Ectodermal cell (in vitro differentiated cells): ENCODE results near the gene IGSF8.
A peak's percentile ranks its signal among the peaks of the same experiment; 100 is the strongest.
"Not testable (repeated sequence)": the region's sequence is repeated elsewhere in the genome, so short reads cannot be mapped to it uniquely, and the experiment has no call there.

Source experiments
- H3K27ac ChIP-seq: 2 replicates; pipeline ENCODE4 v1.7.0; 2013; ENCODE audit warnings: mild to moderate bottlenecking, low read depth, low read length; ENCODE audit not compliant: insufficient read depth, poor library complexity, severe bottlenecking
- H3K27me3 ChIP-seq: 2 replicates; pipeline ENCODE4 v1.7.0; 2013; ENCODE audit warnings: mild to moderate bottlenecking, low read length; ENCODE audit not compliant: insufficient read depth, control insufficient read depth, poor library complexity, severe bottlenecking
- H3K36me3 ChIP-seq: one replicate; pipeline ENCODE4 v1.7.0; 2013; ENCODE audit warnings: low read length; ENCODE audit not compliant: control insufficient read depth, insufficient read depth
- H3K4me1 ChIP-seq: one replicate; pipeline ENCODE4 v1.7.0; 2013; ENCODE audit warnings: low read length; ENCODE audit not compliant: control insufficient read depth, insufficient read depth
- H3K4me3 ChIP-seq: 2 replicates; pipeline ENCODE4 v1.7.0; 2013; ENCODE audit warnings: low read depth, low read length, control low read depth; ENCODE audit not compliant: insufficient read depth
- H3K9me3 ChIP-seq: 2 replicates; pipeline ENCODE4 v1.7.0; 2013; ENCODE audit warnings: mild to moderate bottlenecking, low read length, moderate library complexity; ENCODE audit not compliant: control insufficient read depth
- WGBS, 2 experiments: methylation state at CpG; one replicate each; pipeline ENCODE4 v1.1.7; 2013; ENCODE audit warnings: missing lambda C conversion rate in 2 of 2; 5-methylcytosine and 5-hydroxymethylcytosine counted together

IGSF8 gene

DNA sequence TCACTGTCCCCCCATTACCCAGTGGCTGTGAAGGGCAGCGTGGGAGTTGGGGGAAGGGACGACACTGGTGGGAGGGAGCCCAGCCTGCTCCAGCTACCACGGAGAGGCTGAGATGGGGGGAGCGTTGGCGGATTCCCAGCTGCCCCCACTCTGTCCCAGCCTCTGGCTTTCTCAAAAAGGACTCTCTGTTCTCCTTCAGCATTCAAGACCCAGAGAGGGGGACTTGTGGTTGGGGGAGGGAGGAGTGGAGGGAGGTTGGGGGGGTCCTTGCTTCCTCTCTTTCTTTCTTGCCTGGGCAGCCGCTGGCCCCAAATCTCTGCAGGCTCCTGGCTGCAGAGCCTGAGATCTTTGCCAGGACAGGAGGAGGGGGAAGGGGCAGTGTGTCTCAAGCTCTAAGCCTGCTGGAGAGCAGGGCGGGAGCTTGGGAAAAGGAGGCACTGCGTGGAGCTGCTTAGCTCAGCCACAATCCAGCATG lies 19.3 kb upstream of the IGSF8 start:
- 16 to 22% methylated on average over 7 to 8 of the region's 8 CpGs for WGBS, 2 experiments
- Histone ChIP-seq H3K9me3 (no peaks in the 10 kb centered on the region), H3K4me1 (peaks cover 49% of the 10 kb centered on the region), H3K27me3 (no peaks in the 10 kb centered on the region), H3K36me3 (peaks cover 19% of the 10 kb centered on the region), H3K27ac (peak overlapping the region; percentile 36), H3K4me3 (peak overlapping the region; percentile 57)

DNA sequence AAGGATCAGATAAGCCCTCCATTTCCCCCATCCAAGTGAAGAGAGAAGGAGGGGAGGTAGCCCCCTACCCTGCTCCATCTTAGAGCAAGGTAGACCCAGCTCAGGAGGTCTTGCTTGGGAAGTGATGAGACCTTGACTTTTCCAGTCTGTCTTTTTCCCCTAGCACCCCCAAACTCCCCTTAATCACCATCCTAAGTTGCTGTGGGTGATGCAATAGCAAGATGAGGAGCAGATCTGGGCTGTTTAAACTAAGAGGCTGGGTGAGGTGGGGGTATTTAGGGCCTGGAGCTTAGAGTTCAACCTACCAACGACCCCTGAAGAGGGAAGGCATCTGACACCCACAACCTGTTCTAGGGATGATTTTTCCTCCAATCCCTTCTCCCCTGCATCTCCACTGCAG lies 18.9 kb upstream of the IGSF8 start:
- H3K4me3 ChIP-seq: peak overlapping the region; percentile 57
- peak overlapping the region; percentile 36 for H3K27ac ChIP-seq

GRCh38 chr1:160116283-160117147 lies 18.1 kb upstream of the IGSF8 start:
- H3K4me3 ChIP-seq: peak overlapping the region; percentile 57
- peaks cover 10% of the 10 kb centered on the region for H3K36me3 ChIP-seq
- H3K27ac ChIP-seq: no peak overlapping the region
- 39 to 43% methylated on average over 12 of the region's 12 CpGs for WGBS, 2 experiments
- H3K4me1 ChIP-seq: peaks cover 58% of the 10 kb centered on the region
- H3K9me3 ChIP-seq: no peaks in the 10 kb centered on the region
- H3K27me3 ChIP-seq: no peaks in the 10 kb centered on the region

More for the DNA sequence above, 18.9 kb upstream of the IGSF8 start:
- H3K9me3 ChIP-seq: no peaks in the 10 kb centered on the region
- H3K27me3 ChIP-seq: no peaks in the 10 kb centered on the region
- peaks cover 54% of the 10 kb centered on the region for H3K4me1 ChIP-seq
- H3K36me3 ChIP-seq: peaks cover 16% of the 10 kb centered on the region
- WGBS, 2 experiments: 19 to 20% methylated on average over 1 of the region's 1 CpG

DNA sequence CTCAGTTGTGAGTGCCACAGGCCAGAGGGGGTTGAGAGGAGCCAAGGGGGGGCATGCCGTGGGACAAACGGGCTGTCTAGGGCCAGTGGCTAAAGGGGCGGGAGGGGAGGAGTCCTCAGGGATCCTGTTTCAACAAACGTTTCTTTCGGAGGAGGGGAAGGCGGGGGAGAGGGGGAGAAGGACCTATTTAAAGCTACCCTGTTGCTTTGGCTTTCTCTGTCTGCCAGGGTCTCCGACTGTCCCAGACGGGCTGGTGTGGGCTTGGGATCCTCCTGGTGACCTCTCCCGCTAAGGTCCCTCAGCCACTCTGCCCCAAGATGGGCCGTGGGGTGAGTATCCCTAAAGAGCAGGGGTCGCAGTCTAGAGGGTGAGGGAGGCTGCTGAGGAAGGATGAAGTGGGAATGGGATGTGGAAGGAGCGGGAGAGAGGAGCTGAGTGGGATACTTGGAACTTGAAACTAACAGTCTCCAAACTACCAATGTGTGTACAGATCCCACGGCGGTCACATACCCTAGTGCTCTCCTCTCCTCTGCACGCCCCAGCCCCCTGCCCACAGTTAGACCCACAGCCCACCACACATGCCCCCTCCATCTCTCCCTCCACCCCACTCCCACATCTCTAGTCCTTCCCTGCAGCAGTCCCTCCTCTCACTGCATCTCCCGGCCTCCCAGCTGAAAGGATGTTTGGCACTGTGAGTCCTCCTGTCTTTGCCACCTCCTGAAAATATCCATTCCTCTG lies 17.3 kb upstream of the IGSF8 start, which contains the start of gene ATP1A2:
ATP1A2 (plus strand) TSS at position 215 of the 738 bp plus-strand sequence; CDS start at position 318, 103 bp downstream.
- peaks cover 3% of the 10 kb centered on the region for H3K36me3 ChIP-seq
- H3K4me3 ChIP-seq: peak within 1 kb of the TSS; percentile 57
- peaks cover 62% of the 10 kb centered on the region for H3K4me1 ChIP-seq
- H3K27ac ChIP-seq: no peak within 1 kb of the TSS
- H3K27me3 ChIP-seq: no peaks in the 10 kb centered on the region
- 9 to 12% methylated on average over 16 of the region's 16 CpGs for WGBS, 2 experiments
- H3K9me3 ChIP-seq: no peaks in the 10 kb centered on the region

GRCh38 chr1:160114085-160114484 lies 15.7 kb upstream of the IGSF8 start:
- no peaks in the 10 kb centered on the region for H3K36me3 ChIP-seq
- no peaks in the 10 kb centered on the region for H3K9me3 ChIP-seq
- no peak overlapping the region for H3K4me3 ChIP-seq
- peaks cover 73% of the 10 kb centered on the region for H3K4me1 ChIP-seq
- no peaks in the 10 kb centered on the region for H3K27me3 ChIP-seq
- 38 to 46% methylated on average over 4 of the region's 4 CpGs for WGBS, 2 experiments
- peak overlapping the region; percentile 67 for H3K27ac ChIP-seq

- 74 to 80% methylated on average over 8 of the region's 8 CpGs for WGBS, 2 experiments
- no peaks in the 10 kb centered on the region for H3K9me3 ChIP-seq
- H3K27ac ChIP-seq: peak overlapping the region; percentile 67
- H3K4me1 ChIP-seq: peaks cover 71% of the 10 kb centered on the region
- no peak overlapping the region for H3K4me3 ChIP-seq
- H3K27me3 ChIP-seq: no peaks in the 10 kb centered on the region
- no peaks in the 10 kb centered on the region for H3K36me3 ChIP-seq
Measured at GRCh38 chr1:160113407-160113806, 15.0 kb upstream of the IGSF8 start.

GRCh38 chr1:160112357-160112756 lies 13.9 kb upstream of the IGSF8 start:
- 90% methylated on average over 12 of the region's 12 CpGs for WGBS, 2 experiments
- H3K4me1 ChIP-seq: peaks cover 63% of the 10 kb centered on the region
- no peaks in the 10 kb centered on the region for H3K27me3 ChIP-seq
- no peak overlapping the region for H3K27ac ChIP-seq
- H3K4me3 ChIP-seq: no peak overlapping the region
- H3K9me3 ChIP-seq: no peaks in the 10 kb centered on the region
- H3K36me3 ChIP-seq: no peaks in the 10 kb centered on the region

DNA sequence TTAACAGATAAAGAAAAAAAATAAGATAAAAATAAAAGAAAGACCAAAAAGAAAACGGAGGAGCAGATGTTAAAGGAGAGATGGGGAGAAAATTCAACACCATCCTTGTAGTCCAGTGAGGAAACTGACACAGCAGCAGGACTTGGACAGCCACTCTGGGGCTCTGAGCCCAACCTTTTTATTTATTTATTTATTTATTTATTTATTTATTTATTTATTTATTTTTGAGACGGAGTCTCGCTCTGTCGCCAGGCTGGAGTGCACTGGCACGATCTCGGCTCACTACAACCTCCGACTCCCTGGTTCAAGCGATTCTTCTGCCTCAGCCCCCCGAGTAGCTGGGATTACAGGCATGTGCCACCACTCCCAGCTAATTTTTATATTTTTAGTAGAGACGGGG lies 13.0 kb upstream of the IGSF8 start:
- 92 to 95% methylated on average over 10 of the region's 10 CpGs for WGBS, 2 experiments
- not testable (repeated sequence) for H3K9me3 ChIP-seq
- peaks cover 61% of the 10 kb centered on the region for H3K4me1 ChIP-seq

GRCh38 chr1:160109686-160110085 lies 11.3 kb upstream of the IGSF8 start:
- H3K4me3 ChIP-seq: no peak overlapping the region
- no peaks in the 10 kb centered on the region for H3K9me3 ChIP-seq
- WGBS, 2 experiments: 50 to 57% methylated on average over 4 of the region's 4 CpGs
- no peaks in the 10 kb centered on the region for H3K36me3 ChIP-seq
- peaks cover 56% of the 10 kb centered on the region for H3K4me1 ChIP-seq
- H3K27me3 ChIP-seq: no peaks in the 10 kb centered on the region
- peak overlapping the region; percentile 74 for H3K27ac ChIP-seq

More for the DNA sequence above, 13.0 kb upstream of the IGSF8 start:
- not testable (repeated sequence) for H3K4me3 ChIP-seq, H3K36me3 ChIP-seq, H3K27me3 ChIP-seq, H3K27ac ChIP-seq
